GM12878 (cell line): ENCODE measurements around the gene RASSF6. TPM values are rescaled to one million over a fixed set of nuclear protein-coding genes. Genes with fewer than 3 reads are reported as not detected.

Source experiments
- ASH2L ChIP-seq: fragments of 300-600, 200-600 bp; sonication (generic); IDR thresholded peaks from 2 replicates; pipeline ENCODE4 v1.6.1; 2017; ENCODE audit warnings: low read depth, mild to moderate bottlenecking, borderline replicate concordance
- BCLAF1 ChIP-seq: fragments of 450-650 bp; IDR thresholded peaks from 2 replicates; pipeline ENCODE4 v1.6.1; 2017; ENCODE audit warnings: antibody characterized with exemption, mild to moderate bottlenecking, moderate library complexity
- HDGF ChIP-seq: fragments of 450-650 bp; IDR thresholded peaks from 2 replicates; pipeline ENCODE4 v1.6.1; 2016; ENCODE audit warnings: antibody characterized with exemption
- IKZF2 ChIP-seq, 2 experiments: fragments of 450-650 bp; IDR thresholded peaks; 2 replicates each; pipeline ENCODE4 v1.6.1; 2017; ENCODE audit warnings: mild to moderate bottlenecking in 2 of 2, moderate library complexity in 2 of 2
- JUNB ChIP-seq: IDR thresholded peaks from 2 replicates; pipeline ENCODE4 v1.6.1; 2016; ENCODE audit warnings: antibody characterized with exemption, mild to moderate bottlenecking
- NFXL1 ChIP-seq: fragments of 450-650 bp; IDR thresholded peaks from 2 replicates; pipeline ENCODE4 v1.6.1; 2017; ENCODE audit warnings: antibody characterized with exemption, mild to moderate bottlenecking, borderline replicate concordance
- NFYB ChIP-seq: IDR thresholded peaks from 2 replicates; pipeline ENCODE4 v1.6.1; 2011; ENCODE audit warnings: low read depth, mild to moderate bottlenecking, low read length, improper control_type of control experiment, moderate library complexity; ENCODE audit not compliant: insufficient read depth
- NR2C2 ChIP-seq: IDR thresholded peaks from 2 replicates; pipeline ENCODE4 v1.6.1; 2011; ENCODE audit warnings: borderline replicate concordance, low read depth; ENCODE audit not compliant: control insufficient read depth, insufficient read length
- PAX5 ChIP-seq: IDR thresholded peaks from 2 replicates; pipeline ENCODE4 v1.6.1; 2011; ENCODE audit warnings: low read depth, low read length, borderline replicate concordance
- POLR2A ChIP-seq: IDR thresholded peaks from 2 replicates; pipeline ENCODE4 v1.6.1; 2011; ENCODE audit warnings: low read depth, mild to moderate bottlenecking, low read length
- RAD21 ChIP-seq: IDR thresholded peaks from 2 replicates; pipeline ENCODE4 v1.6.1; 2011; ENCODE audit warnings: mild to moderate bottlenecking, low read depth, low read length, moderate library complexity; ENCODE audit not compliant: insufficient read depth
- RUNX3 ChIP-seq: IDR thresholded peaks from 2 replicates; pipeline ENCODE4 v1.6.1; 2012; ENCODE audit warnings: low read length, inconsistent platforms
- SIX5 ChIP-seq: IDR thresholded peaks from 2 replicates; pipeline ENCODE4 v1.6.1; 2011; ENCODE audit warnings: mild to moderate bottlenecking, low read depth, low read length, moderate library complexity; ENCODE audit not compliant: severe bottlenecking
- STAT3 ChIP-seq: IDR thresholded peaks from 2 replicates; pipeline ENCODE4 v1.6.1; 2011; ENCODE audit warnings: low read depth, low read length, improper control_type of control experiment
- TCF12 ChIP-seq: IDR thresholded peaks from 2 replicates; pipeline ENCODE4 v1.6.1; 2011; ENCODE audit warnings: low read depth, mild to moderate bottlenecking, low read length
- TCF7 ChIP-seq: IDR thresholded peaks from 2 replicates; pipeline ENCODE4 v1.6.1; 2014; ENCODE audit warnings: antibody characterized with exemption, borderline replicate concordance
- ZBTB40 ChIP-seq: fragments of 450-650 bp; IDR thresholded peaks from 2 replicates; pipeline ENCODE4 v1.6.1; 2016; ENCODE audit warnings: mild to moderate bottlenecking, moderate library complexity, borderline replicate concordance
- ZNF592 ChIP-seq: fragments of 450-650 bp; IDR thresholded peaks from 2 replicates; pipeline ENCODE4 v1.6.1; 2017; ENCODE audit warnings: mild to moderate bottlenecking, moderate library complexity
- polyA plus RNA-seq, 11 experiments: library from polyadenylated mRNA; depleted of rRNA in 4 of 11; unstranded in 6 of 11; stranded (reverse) in 5 of 11; fragments of >200 nt; fragmentation: Nextera tagmentation in 4 of 11; fragmentation: Illumina TruSeq in 1 of 11; extraction: Ambion mirVana in 4 of 11; extraction: Trizol in 1 of 11; gene quantifications; 1 replicate in 1 of 11; 2 replicates in 10 of 11; pipeline versions ENCODE4 v1.2.1 to v1.2.3, GENCODE V29; 2011 to 2016; ENCODE audit warnings: inconsistent platforms in 2 of 11, missing spikeins in 2 of 11, low read depth in 1 of 11
- total RNA-seq, 4 experiments: library from RNA; depleted of rRNA in 3 of 4; stranded (reverse); fragments of >200 nt in 3 of 4; fragmentation: Illumina TruSeq in 1 of 4; extraction: Trizol in 1 of 4; gene quantifications; 2 replicates each; pipeline versions ENCODE4 v1.2.1 to v1.2.3, GENCODE V29; 2013 to 2021

RASSF6 gene
- total and polyA plus RNA-seq, 10 of the 15 experiments (the other 5 are each of a cell fraction or from before 2014, with no cell fraction given), result 0.28 to 2.9 (median 0.54) TPM

DNA sequence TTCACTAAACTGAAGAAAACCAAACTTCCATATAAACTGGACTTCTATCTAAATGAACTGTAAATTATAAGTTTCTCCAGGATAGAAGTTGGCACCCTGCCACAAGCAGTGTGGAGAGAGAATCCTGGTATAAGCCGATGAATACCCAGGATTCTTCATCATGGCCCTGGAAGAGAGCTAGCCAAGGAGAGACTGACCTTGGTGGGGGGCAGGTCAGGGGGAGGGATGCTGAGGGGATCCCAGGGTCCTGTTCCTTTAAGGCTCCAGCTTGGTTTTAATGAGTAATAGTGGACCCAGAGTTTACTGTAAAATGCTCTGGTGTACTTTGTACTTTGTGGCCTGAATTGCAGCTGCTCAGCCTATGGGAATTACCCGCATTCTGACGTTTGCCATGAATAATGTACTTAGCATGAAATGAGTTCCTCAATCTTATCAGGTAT is 16.9 kb downstream of the RASSF6 start (continued):
- TF ChIP-seq BCLAF1 (no peak), JUNB (peak; percentile 48; the same call in 1 of the 2 replicates), POLR2A (no peak), TCF12 (peak; percentile 96), ZNF592 (no peak; the same call in 1 of the 2 replicates), ASH2L (no peak), STAT3 (0 out of 2 replicates have a peak, but pooled peaks have one; percentile 64), PAX5 (no peak), IKZF2 (IDR thresholded peaks at IDR 0.05) (peak; percentile 80 to 88), NFXL1 (no peak), NR2C2 (no peak), TCF7 (no peak; the same call in 1 of the 2 replicates), SIX5 (no peak), NFYB (no peak), RAD21 (no peak), ZBTB40 (no peak), RUNX3 (peak; percentile 69), HDGF (no peak)
- TF ChIP-seq, all 136 proteins: peak for 26
